Stimulated activated CD8-positive, alpha-beta memory T cell treated with anti-CD3 and anti-CD28 coated beads, Interleukin-7, amount 100 ng/mL, for 48 hours (primary cell): ENCODE data around the gene MFNG.
"Not testable (repeated sequence)": the region's sequence is repeated elsewhere in the genome, so short reads cannot be mapped to it uniquely, and the experiment has no call there.

Experiments
- DNase-seq, 2 donors: peaks; one replicate each; pipeline ENCODE4 v3.0.0-alpha.2; 2020; ENCODE audit warnings: low read depth in 1 of 2; ENCODE audit errors: extremely low read depth in 1 of 2

The MFNG gene, protein sequence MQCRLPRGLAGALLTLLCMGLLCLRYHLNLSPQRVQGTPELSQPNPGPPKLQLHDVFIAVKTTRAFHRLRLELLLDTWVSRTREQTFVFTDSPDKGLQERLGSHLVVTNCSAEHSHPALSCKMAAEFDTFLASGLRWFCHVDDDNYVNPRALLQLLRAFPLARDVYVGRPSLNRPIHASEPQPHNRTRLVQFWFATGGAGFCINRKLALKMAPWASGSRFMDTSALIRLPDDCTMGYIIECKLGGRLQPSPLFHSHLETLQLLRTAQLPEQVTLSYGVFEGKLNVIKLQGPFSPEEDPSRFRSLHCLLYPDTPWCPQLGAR

DNA sequence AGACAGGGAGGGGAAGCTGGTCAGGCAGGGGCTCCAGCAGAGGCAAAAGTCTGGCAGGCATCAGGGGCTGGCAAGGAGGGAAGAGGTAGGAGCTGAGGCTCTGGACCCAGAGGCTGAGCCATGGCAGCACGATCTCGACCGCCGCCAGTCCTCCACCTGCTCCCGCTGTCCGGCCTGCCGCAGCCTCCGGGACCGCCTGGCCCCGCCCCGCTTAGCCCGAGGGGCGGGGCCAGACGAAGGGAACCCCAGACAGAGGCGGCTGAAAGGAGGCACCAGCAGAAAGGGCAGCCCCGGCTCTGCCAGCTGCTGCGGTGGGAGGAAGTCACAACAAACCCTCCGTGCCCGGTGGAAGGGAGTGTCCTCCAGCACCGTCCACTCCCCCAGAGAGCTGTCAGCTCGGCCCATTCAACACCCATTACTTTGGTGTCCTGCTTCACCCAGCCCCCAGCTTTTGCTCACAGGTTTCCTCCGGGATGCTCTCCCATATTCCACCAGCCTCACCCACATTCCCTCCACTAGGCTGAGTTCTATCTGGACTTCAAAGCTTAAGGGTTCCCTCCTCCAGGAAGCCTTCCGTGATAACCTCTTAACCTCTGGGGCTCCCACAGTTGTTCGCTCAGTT, at the start of gene MFNG:
TSS of gene MFNG (minus strand) at position 161 of the 622 bp plus-strand sequence. CDS start 207 bp downstream, outside the sequence.
- DNase-seq = peak; percentile 59 to 66

GRCh38 chr22:37535159-37535558, 49.0 kb upstream of the MFNG start:
- DNase-seq = no peak

- DNase-seq = no peak
Observed at GRCh38 chr22:37534445-37534844, 48.3 kb upstream of the MFNG start.

DNA sequence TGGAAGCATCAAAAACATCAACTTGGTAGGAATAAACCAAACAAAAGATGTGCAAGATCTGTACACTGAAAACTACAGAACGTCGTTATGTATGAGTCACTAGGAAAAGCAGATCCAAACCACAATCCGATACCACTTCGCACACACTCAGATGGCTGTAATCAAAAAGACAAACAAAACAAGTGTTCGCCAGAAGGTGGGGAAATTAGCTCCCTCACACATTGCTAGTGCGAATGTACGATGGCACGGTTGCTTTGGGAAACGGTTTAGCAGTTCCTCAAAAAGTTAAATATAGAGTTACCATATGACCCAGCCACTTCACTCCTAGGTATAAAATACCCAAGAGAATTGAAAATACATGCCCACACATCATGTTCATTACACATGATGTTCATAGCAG, 47.8 kb upstream of the MFNG start:
- no peak for DNase-seq

DNA sequence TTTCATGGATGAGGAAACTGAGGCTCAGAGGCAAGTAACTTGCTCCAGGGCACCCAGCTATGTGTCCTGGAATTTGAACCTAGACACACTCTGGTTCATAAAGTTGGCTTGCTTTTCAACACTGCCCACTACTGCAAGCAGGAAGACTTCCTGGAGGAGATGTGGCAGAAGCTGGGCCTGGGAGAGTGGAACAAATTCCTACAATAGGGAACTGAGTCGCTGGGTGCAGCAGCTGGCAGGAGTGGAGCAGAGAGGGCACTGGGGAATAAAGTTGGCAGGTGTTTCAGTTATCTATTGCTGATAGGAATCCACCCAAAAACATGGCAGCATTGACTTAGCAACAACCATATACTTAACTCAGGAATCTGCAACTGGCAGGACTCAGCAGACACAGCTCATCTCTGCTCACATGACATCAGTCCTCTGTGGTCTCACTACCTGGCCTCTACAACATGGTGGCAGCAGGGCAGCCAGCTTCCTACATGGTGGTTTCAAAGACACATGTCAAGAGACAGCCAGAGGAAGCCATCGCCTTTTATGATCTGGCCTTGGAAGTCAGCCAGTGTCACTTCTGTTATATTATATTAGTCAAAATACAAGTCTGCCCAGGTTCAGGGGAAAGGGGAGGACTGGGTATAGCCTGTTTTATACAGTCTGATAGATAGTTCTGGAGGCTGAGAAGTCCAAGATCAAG, 43.6 kb upstream of the MFNG start:
- DNase-seq = no peak

DNA sequence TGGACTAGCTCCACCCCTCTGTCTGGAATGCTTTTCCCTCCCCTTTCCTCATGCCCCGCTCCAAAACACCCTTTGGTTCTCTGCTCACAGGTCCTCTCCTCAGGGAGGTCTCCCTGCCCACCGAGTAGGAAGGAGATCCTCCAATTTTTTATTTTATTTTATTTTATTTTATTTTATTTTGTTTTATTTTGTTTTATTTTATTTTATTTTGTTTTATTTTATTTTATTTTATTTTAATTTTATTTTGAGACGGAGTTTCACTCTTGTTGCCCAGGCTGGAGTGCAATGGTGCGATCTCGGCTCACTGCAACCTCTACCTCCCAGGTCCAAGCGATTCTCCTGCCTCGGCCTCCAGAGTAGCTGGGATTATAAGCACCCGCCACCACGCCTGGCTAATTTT, 41.8 kb upstream of the MFNG start:
- DNase-seq = not testable (repeated sequence)

- DNase-seq = not testable (repeated sequence)
Observed at GRCh38 chr22:37527081-37527752, 41.0 kb upstream of the MFNG start.

DNA sequence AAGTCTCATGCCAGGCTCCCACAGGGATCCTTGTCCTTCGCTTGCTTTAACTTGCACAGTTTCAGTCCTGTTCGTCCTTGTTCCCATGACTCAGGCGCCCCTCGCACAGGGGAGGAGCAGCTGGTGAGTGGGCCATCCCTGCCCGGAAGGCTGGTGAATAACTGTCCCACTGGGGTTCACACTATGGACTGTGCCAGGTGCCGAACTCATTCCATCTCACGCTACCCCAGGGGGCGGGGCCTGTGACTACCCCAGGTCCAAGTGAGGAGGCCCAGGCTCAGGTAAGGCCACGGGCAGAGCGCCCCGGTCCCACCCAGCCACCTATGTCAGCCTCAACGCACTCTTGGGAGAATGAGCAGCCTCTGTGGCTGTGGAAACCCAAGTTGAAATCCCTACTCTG, 40.2 kb upstream of the MFNG start:
- DNase-seq = no peak

DNA sequence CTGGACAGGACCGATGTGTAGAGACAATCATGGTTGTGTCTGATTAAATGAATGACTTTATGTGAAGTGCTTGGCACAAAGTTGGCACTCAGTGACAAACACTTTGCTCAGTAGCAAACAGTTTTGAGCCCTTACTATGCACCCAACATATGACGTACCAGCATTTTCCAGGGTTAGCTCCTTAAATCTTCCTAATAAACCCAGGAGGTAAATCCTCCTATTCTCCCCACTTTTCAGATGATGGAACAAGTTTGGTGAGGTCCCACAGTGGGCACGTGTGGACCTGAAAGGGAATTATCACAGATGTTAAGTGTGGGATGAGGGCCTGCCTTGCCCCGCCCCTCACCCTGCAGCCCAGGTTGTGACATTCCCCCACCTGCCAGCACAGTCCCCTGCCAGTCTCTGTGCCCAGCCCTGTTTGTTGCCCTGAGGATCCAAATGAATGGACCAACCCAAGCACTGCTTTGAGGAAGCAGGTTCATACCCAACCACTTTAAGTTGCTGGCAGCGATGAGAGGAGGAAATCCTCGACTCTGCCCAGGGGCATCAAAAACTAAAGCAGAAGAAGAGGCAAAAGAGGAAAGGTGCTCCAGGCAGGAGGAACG, 39.7 kb upstream of the MFNG start:
- DNase-seq = no peak

GRCh38 chr22:37525073-37525745, 39.0 kb upstream of the MFNG start:
- peak in 1 of 2 donors; percentile 9 for DNase-seq

- no peak for DNase-seq
Observed at GRCh38 chr22:37522482-37522881, 36.3 kb upstream of the MFNG start.

DNA sequence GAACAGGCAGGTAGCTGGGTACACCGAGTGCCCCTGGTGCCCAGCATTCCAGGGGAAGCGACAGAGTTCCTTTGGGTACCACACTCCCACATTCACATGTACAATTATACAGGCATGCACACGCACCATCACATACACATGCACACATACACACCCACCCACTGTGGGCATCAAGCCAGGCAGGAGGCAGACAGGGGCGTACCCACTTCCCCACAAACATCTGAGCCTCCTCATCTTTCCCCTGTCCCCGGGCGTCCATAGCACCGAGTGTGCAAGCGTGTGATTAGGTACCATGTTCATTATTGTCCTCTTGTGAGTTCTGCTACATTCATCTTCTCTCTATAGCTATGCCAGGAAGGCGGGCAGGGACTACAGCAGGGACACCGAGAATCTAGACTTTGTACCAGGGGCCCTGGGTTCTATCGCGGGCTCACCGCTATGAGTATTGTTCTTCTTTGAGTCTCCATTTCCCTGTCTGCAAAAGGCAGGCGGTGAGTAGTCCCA, 35.1 kb upstream of the MFNG start:
- no peak for DNase-seq

DNA sequence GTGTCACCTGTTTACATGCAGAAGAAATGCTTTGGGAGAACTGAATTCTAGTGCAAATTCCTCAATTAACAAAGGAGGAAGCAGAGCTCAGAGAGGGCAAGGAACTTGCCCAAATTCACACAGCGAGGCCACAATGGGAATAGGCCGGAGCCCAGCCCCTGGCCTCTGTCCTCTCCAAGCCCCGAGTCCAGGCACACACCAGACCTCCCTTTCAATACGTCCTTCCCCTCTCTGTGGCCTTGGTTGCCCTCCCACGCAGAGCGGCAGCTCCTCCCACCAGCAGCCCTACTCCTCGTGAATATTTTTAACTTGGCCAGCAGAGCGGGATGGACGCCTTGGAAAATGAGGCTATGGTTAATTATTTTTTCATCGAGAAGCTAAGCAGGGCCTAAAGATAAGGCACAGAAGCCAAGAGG, 34.6 kb upstream of the MFNG start:
- DNase-seq = no peak

DNA sequence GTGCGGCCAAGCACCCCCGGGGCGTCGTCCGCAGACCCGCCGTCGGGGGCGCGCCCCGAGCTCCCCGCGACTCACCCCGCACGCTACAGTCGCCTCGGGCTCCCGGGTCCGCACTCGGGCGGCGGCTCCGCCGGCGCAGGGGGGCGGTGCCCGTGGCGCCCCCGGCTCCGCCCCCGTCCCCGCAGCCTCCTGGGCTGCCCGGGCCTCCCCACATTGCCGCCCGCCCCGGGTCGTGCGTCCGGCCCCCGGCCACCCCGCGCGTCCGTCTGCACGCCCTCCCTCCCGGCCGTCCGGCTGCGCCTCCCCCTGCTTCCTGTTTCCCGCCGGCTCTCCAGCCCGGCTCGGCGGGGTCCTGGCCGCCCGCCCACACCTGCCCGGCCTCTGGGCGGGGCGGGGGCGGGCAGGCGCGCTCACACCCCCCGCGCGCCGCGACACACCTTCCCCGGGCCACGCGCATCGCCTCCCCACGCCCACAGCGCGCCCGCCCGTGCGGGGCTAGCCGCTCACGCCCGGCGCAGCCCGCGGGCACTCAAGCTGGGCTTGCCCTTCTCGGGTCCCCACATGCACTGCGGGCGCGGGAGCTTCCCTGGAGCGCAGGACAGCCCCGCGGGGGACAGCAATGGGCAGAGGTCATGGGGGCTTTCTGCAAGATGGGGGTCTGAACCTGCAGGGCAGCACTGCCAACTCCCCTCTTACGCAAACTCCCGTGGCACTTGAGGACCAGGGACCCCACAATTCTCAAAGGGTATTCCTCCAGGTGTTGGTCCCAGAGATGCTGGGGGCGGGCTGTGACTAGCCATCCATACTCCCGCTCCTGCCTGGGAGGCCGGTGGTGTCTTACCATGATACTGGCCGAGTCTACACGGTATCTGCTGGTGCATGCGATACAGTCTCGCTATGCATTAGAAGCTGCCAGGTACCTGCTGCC, 33.3 kb upstream of the MFNG start, which contains the start of gene CARD10:
TSS of gene CARD10 (minus strand) at position 148 of the 928 bp plus-strand sequence. CDS start 215 bp downstream, outside the sequence.
- no peak for DNase-seq

DNA sequence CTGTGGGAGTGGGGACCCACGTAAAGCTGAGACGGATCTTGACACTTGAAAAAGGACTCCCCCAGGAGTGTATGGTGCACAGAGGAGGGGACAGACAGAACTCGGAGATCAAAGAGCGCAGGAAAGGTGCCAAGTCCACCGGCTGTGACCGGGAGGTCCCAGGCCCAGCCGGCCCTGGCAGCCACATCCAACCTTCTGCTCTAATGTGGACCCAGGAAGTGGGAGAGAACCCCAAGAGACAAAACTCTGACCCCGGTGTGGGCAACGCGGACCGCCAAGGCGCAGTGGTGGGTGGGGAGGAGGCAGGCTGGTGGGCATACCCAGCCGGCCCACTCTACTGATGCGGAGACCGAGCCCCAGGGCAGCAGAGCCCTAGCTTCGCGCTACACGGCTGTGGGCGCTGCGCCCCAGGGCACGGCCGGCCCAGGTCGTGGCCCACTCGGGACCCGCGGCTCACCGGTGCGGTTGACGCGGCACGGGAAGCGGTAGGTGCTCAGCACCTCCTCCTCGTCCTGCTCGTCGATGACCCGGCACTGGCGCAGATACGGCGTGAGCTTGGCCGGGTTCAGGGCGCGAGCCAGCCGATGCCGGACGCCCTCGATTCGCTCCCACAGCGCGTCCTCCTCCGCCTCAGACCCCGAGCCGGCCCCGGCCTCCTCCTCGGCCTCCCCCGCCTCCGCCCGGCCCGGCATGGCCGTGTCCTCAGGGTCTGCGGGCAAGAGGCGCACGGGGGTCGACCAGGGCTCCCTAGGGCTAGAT, 32.5 kb upstream of the MFNG start:
- DNase-seq = no peak

GRCh38 chr22:37517826-37518450, 31.8 kb upstream of the MFNG start:
- no peak for DNase-seq

DNA sequence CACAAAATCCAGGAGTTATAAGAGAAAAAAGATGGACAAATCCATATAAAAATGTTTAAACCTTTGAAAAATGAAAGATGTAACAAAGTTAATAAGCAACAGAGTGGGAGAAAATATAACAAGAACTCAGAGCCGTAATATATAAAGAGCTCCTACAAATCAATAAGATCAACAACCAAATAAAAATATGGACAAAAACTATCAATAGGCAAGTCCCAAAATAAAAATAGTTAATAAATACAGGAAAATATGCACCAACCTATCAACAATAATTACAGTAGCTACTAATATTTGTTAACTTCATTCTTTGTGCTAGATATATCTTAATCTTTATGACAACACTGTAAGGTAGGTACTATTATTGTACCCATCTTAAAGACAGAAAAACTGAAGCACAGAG, 30.3 kb upstream of the MFNG start:
- no peak for DNase-seq

DNA sequence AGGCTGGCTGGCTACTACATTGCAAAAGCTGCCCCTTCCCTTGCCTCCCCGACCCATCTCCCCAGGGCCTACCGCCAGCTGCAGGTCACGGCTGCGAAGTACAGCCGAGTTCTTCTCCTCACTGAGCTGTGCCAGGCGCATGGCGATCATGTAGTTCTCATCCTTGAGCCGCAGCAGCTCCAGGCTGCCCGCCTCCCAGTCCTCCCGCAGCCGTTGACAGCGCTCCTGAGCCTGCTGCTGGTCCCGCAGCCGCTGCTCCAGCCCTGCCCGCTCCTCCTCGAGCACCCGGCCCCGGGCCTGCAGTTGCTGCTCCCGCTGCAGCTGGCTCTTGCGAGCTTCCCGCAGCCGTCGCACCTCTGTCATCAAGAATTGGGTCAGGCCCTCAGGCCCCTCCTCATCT, 29.7 kb upstream of the MFNG start:
- DNase-seq = no peak
